Thyroid gland (tissue), 4 donors: ENCODE data around the gene RASSF7.

Experiments used
- POLR2A ChIP-seq, 2 donors: fragments of 450-650 bp; IDR thresholded peaks; one replicate each; pipeline ENCODE4 v1.6.1; 2017; ENCODE audit warnings: antibody characterized with exemption in 2 of 2, mild to moderate bottlenecking in 2 of 2, moderate library complexity in 1 of 2
- TF ChIP-seq, protein P1 (sequence below), 6 experiments: fragments of 200-600 bp in 3 of 6; fragments of 450-650 bp in 3 of 6; sonication (generic) in 3 of 6; IDR thresholded peaks; one replicate each; pipeline ENCODE4 v1.5.1; 2016 to 2019; ENCODE audit warnings: antibody characterized with exemption in 6 of 6, mild to moderate bottlenecking in 2 of 6, inconsistent platforms in 1 of 6, moderate library complexity in 1 of 6

- TF ChIP-seq, protein P1, sequence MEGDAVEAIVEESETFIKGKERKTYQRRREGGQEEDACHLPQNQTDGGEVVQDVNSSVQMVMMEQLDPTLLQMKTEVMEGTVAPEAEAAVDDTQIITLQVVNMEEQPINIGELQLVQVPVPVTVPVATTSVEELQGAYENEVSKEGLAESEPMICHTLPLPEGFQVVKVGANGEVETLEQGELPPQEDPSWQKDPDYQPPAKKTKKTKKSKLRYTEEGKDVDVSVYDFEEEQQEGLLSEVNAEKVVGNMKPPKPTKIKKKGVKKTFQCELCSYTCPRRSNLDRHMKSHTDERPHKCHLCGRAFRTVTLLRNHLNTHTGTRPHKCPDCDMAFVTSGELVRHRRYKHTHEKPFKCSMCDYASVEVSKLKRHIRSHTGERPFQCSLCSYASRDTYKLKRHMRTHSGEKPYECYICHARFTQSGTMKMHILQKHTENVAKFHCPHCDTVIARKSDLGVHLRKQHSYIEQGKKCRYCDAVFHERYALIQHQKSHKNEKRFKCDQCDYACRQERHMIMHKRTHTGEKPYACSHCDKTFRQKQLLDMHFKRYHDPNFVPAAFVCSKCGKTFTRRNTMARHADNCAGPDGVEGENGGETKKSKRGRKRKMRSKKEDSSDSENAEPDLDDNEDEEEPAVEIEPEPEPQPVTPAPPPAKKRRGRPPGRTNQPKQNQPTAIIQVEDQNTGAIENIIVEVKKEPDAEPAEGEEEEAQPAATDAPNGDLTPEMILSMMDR (IDR thresholded peaks at IDR 0.05) = no peak
- no peak for TF ChIP-seq POLR2A (IDR thresholded peaks at IDR 0.05)
These were observed 25.9 kb downstream of the RASSF7 start for GRCh38 chr11:586376-587316.
